ENCODE data around the gene MYO9B. TPM values are rescaled to one million over a fixed set of nuclear protein-coding genes. Genes with fewer than 3 reads are reported as not detected.

The MYO9B gene
- total RNA-seq, 3 donors from 2014 or later = 82.6 to 104 (median 91.4) TPM

DNA sequence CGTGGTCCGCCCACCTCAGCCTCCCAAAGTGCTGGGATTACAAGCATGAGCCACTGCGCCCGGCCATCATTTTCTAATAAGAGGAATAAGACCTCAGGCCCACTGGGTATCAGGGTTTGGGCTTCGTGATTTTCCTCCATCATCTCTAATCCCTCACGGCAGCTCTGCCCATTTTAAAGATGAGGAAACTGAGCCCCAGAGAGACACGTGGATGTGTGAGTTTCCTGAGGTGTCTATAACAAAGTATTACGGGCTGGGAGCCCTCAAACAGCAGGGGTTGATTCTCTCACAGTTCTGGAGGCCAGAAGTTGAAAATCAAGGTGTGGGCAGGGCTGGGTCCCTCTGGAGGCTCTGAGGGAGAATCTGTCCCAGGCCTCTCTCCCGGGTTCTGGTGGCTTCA is 33.7 kb downstream of the MYO9B start:
- H3K4me3 Mint-ChIP-seq = no peak overlapping the region
- H3K36me3 Mint-ChIP-seq (ENCODE audit: insufficient read depth) = peaks cover 26% of the 10 kb centered on the region
- no peak for ATAC-seq
- H3K27me3 Mint-ChIP-seq (ENCODE audit: low read depth) = no peaks in the 10 kb centered on the region
- no peaks in the 10 kb centered on the region for H3K9me3 Mint-ChIP-seq
- DNase-seq = no peak
- peaks cover 28% of the 10 kb centered on the region for H3K4me1 Mint-ChIP-seq (ENCODE audit: low read depth)

GRCh38 chr19:17109962-17110598 is 34.5 kb downstream of the MYO9B start:
- Mint-ChIP-seq H3K36me3 (ENCODE audit: insufficient read depth) (peaks cover 24% of the 10 kb centered on the region), H3K9me3 (no peaks in the 10 kb centered on the region), H3K4me1 (ENCODE audit: low read depth) (peaks cover 26% of the 10 kb centered on the region), H3K4me3 (no peak overlapping the region), H3K27me3 (ENCODE audit: low read depth) (no peaks in the 10 kb centered on the region)
- ATAC-seq (peak; percentile 15 to 23), DNase-seq (no peak)

DNA sequence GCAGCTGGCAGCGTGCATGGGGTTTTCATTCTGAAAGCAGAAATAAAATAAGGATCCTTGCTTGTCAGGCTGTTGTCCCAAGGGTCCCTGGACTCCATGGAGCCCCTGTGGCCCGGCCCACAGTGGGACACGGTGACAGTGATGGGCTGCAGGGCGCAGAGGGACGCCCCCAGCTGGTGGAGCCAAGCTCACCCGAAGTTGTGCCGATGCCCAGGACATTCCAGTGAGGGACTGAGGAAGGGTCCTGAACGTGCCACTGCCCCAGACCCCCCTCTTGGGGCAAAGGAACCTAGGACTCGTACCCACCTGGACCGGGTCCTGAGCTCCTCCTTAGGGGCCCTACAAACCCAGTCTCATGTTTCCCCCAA is 35.0 kb downstream of the MYO9B start:
- Mint-ChIP-seq H3K9me3 (no peaks in the 10 kb centered on the region), H3K27me3 (ENCODE audit: low read depth) (no peaks in the 10 kb centered on the region), H3K36me3 (ENCODE audit: insufficient read depth) (peaks cover 23% of the 10 kb centered on the region), H3K4me1 (ENCODE audit: low read depth) (peaks cover 23% of the 10 kb centered on the region), H3K4me3 (no peak overlapping the region)
- no peak for ATAC-seq
- no peak for DNase-seq

DNA sequence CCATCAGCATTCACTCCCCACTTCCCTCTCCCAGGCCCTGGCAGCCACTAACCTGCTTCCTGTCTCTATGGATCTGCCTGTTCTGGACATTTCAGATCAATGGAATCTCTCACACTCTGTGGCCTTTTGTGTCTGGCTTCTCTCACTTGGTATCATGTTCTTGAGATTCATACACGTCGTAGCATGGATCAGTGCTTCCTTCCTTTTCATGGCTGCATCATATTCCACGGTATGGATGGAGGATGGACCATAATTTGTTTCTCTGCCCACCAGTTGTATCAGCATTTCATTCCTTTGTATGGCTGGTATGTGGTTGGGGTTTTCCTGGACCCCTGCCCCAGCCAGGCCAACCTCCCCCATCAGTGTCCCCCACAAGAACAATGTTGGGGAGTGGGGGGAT is 36.2 kb downstream of the MYO9B start:
- Mint-ChIP-seq H3K9me3 (no peaks in the 10 kb centered on the region), H3K36me3 (ENCODE audit: insufficient read depth) (peaks cover 21% of the 10 kb centered on the region), H3K27me3 (ENCODE audit: low read depth) (no peaks in the 10 kb centered on the region), H3K4me3 (no peak overlapping the region), H3K4me1 (ENCODE audit: low read depth) (peaks cover 24% of the 10 kb centered on the region)
- DNase-seq (no peak), ATAC-seq (no peak)

- Mint-ChIP-seq H3K4me3 (no peak overlapping the region), H3K36me3 (ENCODE audit: insufficient read depth) (peaks cover 21% of the 10 kb centered on the region), H3K4me1 (ENCODE audit: low read depth) (peaks cover 27% of the 10 kb centered on the region), H3K27me3 (ENCODE audit: low read depth) (no peaks in the 10 kb centered on the region), H3K9me3 (no peaks in the 10 kb centered on the region)
- DNase-seq (no peak), ATAC-seq (no peak)
Observed at GRCh38 chr19:17112271-17112670, 36.7 kb downstream of the MYO9B start.

- H3K36me3 Mint-ChIP-seq (ENCODE audit: insufficient read depth) = peaks cover 21% of the 10 kb centered on the region
- no peaks in the 10 kb centered on the region for H3K9me3 Mint-ChIP-seq
- no peak for ATAC-seq
- H3K27me3 Mint-ChIP-seq (ENCODE audit: low read depth) = no peaks in the 10 kb centered on the region
- no peak for DNase-seq
- H3K4me1 Mint-ChIP-seq (ENCODE audit: low read depth) = peaks cover 27% of the 10 kb centered on the region
- H3K4me3 Mint-ChIP-seq = no peak overlapping the region
Observed at GRCh38 chr19:17112700-17113099, 37.1 kb downstream of the MYO9B start.

DNA sequence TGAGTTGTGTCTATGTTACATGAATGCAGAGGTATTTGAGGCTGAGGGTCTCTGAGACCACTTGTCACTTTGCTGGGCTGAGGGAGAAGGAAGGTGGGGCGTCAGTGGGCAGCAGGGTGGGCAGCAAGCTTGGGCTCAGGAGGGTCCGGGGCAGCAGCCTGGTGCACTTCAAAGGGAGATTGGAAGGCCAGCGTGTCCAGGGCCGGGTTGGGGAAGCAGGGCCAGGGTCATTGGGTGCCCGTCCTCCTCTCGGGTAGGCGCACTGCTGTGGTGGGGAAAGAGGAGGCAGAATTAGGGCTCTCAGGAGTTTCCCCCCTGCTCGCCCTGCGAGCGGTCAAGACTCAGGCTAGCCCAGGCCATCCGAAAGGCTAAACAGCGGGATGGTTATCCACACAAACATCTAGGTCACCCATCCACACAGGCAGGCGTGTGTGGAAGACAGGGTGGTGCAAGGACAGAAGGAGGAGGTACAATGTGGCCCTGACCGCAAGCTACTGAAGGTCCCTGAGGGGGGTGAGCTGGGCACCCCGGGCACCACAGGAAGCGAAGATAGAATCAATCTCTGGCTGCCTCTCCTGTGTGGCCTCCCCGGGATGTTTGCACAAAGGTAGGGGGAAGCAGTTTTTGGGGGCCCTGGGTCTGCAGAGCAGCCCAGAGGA is 37.7 kb downstream of the MYO9B start:
- H3K27me3 Mint-ChIP-seq (ENCODE audit: low read depth) = no peaks in the 10 kb centered on the region
- peaks cover 16% of the 10 kb centered on the region for H3K36me3 Mint-ChIP-seq (ENCODE audit: insufficient read depth)
- peaks cover 26% of the 10 kb centered on the region for H3K4me1 Mint-ChIP-seq (ENCODE audit: low read depth)
- ATAC-seq = no peak
- H3K9me3 Mint-ChIP-seq = no peaks in the 10 kb centered on the region
- DNase-seq = no peak
- H3K4me3 Mint-ChIP-seq = no peak overlapping the region

GRCh38 chr19:17114414-17114831 is 38.8 kb downstream of the MYO9B start:
- Mint-ChIP-seq H3K4me1 (ENCODE audit: low read depth) (peaks cover 26% of the 10 kb centered on the region), H3K9me3 (no peaks in the 10 kb centered on the region), H3K36me3 (ENCODE audit: insufficient read depth) (peaks cover 15% of the 10 kb centered on the region), H3K4me3 (no peak overlapping the region), H3K27me3 (ENCODE audit: low read depth) (no peaks in the 10 kb centered on the region)
- ATAC-seq = no peak
- no peak for DNase-seq

GRCh38 chr19:17116996-17117702 is 41.6 kb downstream of the MYO9B start:
- ATAC-seq = no peak
- no peaks in the 10 kb centered on the region for H3K27me3 Mint-ChIP-seq (ENCODE audit: low read depth)
- peaks cover 14% of the 10 kb centered on the region for H3K4me1 Mint-ChIP-seq (ENCODE audit: low read depth)
- no peaks in the 10 kb centered on the region for H3K9me3 Mint-ChIP-seq
- peaks cover 12% of the 10 kb centered on the region for H3K36me3 Mint-ChIP-seq (ENCODE audit: insufficient read depth)
- DNase-seq = no peak
- no peak overlapping the region for H3K4me3 Mint-ChIP-seq

- no peak overlapping the region for H3K4me3 Mint-ChIP-seq
- H3K36me3 Mint-ChIP-seq (ENCODE audit: insufficient read depth) = peaks cover 8% of the 10 kb centered on the region
- DNase-seq (no peak), ATAC-seq (no peak)
- H3K9me3 Mint-ChIP-seq = no peaks in the 10 kb centered on the region
- H3K4me1 Mint-ChIP-seq (ENCODE audit: low read depth) = peaks cover 9% of the 10 kb centered on the region
- no peaks in the 10 kb centered on the region for H3K27me3 Mint-ChIP-seq (ENCODE audit: low read depth)
Observed at GRCh38 chr19:17118957-17119356, 43.4 kb downstream of the MYO9B start.

- no peak overlapping the region for H3K4me3 Mint-ChIP-seq
- no peaks in the 10 kb centered on the region for H3K27me3 Mint-ChIP-seq (ENCODE audit: low read depth)
- no peaks in the 10 kb centered on the region for H3K9me3 Mint-ChIP-seq
- DNase-seq (no peak), ATAC-seq (no peak)
- peaks cover 6% of the 10 kb centered on the region for H3K36me3 Mint-ChIP-seq (ENCODE audit: insufficient read depth)
- peaks cover 29% of the 10 kb centered on the region for H3K4me1 Mint-ChIP-seq (ENCODE audit: low read depth)
Observed at GRCh38 chr19:17121736-17122293, 46.2 kb downstream of the MYO9B start.

- DNase-seq = no peak
- Mint-ChIP-seq H3K4me3 (no peak overlapping the region), H3K36me3 (ENCODE audit: insufficient read depth) (peaks cover 6% of the 10 kb centered on the region), H3K4me1 (ENCODE audit: low read depth) (peaks cover 35% of the 10 kb centered on the region), H3K27me3 (ENCODE audit: low read depth) (no peaks in the 10 kb centered on the region), H3K9me3 (no peaks in the 10 kb centered on the region)
- no peak for ATAC-seq
Observed at GRCh38 chr19:17123041-17123440, 47.5 kb downstream of the MYO9B start.

DNA sequence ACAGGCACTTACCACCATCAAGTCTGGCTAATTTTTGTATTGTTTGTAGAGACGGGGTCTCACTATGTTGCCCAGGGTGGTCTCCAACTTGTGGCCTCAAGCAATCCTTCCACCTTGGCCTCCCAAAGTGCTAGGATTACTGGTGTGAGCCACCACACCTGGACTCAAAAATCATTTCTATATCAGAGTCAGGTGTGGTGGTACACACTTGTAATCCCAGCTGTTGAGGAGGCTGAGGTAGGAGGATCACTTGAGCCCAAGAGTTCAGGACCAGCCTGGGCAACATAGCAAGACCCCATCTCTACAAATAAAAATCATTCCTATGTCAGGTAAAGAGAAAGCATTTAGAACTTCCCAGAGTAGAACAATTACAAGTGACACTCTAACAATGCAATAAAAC is 48.4 kb downstream of the MYO9B start:
- ATAC-seq (no peak), DNase-seq (no peak)
- H3K4me1 Mint-ChIP-seq (ENCODE audit: low read depth) = peaks cover 37% of the 10 kb centered on the region
- H3K4me3 Mint-ChIP-seq = no peak overlapping the region
- no peaks in the 10 kb centered on the region for H3K9me3 Mint-ChIP-seq
- peaks cover 9% of the 10 kb centered on the region for H3K36me3 Mint-ChIP-seq (ENCODE audit: insufficient read depth)
- no peaks in the 10 kb centered on the region for H3K27me3 Mint-ChIP-seq (ENCODE audit: low read depth)

DNA sequence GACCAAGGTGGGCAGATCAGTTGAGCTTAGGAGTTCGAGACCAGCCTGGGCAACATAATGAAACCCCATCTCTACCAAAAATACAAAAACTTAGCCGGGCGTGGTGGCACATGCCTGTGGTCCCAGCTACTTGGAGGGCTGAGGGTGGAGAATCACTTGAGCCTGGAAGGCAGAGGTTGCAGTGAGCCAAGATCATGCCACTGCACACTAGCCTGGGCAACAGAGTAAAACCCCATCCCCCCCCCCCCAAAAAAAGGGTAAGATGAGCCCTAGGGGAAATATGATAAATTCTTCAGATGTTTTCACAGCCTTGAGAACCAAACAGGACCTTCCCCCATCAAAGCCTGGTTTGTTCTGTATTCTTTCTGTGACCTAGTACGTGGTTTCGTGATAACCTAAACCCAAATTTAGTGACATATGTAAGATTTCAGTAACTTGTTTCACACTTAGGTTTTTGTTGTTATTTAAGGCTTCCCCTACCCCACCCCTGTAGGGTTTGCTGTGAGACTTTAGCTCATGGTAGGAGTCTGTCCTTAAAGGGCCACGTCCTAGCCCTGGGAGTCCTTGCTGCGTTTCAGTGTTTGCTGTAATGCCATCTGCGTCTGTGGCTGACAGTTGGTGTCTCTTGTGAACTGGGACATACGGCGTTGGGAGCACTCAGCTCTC is 49.6 kb downstream of the MYO9B start:
- Mint-ChIP-seq H3K27me3 (ENCODE audit: low read depth) (no peaks in the 10 kb centered on the region), H3K9me3 (no peaks in the 10 kb centered on the region), H3K36me3 (ENCODE audit: insufficient read depth) (peaks cover 9% of the 10 kb centered on the region), H3K4me3 (peak overlapping the region; percentile 76), H3K4me1 (ENCODE audit: low read depth) (peaks cover 37% of the 10 kb centered on the region)
- ATAC-seq = peak; percentile 73 to 76
- no peak for DNase-seq

Data from activated T-cell treated with anti-CD3 and anti-CD28 coated beads, Interleukin-2, amount 50 U/mL, for 4 hours (primary cell).